ENCODE measurements around the gene CFLAR.
"Not testable (repeated sequence)": the region's sequence is repeated elsewhere in the genome, so short reads cannot be mapped to it uniquely, and the experiment has no call there.

CFLAR gene

DNA sequence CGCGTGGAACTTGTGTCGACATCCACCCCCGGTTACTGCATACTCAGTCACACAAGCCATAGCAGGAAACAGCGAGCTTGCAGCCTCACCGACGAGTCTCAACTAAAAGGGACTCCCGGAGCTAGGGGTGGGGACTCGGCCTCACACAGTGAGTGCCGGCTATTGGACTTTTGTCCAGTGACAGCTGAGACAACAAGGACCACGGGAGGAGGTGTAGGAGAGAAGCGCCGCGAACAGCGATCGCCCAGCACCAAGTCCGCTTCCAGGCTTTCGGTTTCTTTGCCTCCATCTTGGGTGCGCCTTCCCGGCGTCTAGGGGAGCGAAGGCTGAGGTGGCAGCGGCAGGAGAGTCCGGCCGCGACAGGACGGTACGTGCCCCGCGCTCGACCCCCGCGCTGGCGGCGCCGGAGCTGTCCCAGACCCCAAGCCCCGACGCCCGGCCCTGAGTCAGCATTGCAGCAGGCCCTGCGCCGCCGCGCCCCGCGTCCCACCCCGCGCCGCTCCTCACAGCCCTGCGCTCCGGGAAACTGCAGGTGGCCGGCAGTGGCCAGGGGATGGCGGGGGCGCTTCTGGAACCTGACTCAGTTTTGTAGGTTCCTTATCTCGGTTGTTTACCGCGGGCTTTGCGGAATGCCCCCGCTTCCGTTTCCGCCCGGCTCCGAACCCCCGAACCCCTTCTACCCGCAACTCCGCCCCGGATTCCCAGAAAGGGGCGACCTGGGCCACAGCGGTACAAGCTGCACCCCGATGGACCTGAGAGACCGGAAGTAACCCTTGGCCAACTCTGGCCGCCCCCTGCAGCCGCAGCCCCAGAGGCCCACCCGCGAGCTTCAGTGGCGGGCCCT, at the start of gene CFLAR:
Gene CFLAR, plus strand, starts transcription at position 50 of the 844 bp plus-strand sequence. CDS start 13,702 bp downstream, outside the sequence.
- peak; percentile 37 for DNase-seq

DNA sequence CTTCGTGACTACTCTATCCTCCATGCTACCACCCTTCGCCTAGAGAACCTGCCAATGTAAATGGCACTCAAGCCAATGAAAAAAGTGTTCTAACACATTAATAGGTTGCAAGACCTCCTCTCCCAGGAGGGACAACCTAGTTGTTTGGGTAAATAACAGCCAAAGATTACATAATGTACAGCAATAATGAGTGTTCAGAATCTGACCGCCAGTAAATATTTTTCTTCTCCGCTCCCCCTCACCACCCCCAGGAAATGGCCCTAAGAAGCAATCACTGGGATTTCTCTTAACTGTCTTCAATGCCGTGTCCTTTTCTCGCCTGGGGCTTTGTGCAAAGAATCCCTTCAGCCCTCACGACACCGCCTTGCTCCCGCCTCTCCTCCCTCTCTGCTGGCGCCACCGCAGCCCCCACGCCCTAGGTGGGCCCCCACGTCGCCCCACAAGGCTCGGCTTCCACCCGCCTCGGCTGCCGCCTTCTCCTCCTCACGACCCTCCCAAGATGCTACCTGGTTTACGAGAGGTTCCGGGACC, 45.0 kb upstream of the CFLAR start:
- DNase-seq = peak; percentile 6

GRCh38 chr2:201071479-201072200, 44.3 kb upstream of the CFLAR start, which contains the start of the genes HYCC2 and NDUFB3:
HYCC2 (minus strand) TSS chr2:201071671; CDS start chr2:201024009, 47,662 bp downstream.
NDUFB3 (plus strand) TSS chr2:201072001; CDS start chr2:201078883, 6,882 bp downstream.
- peak; percentile 88 for DNase-seq

DNA sequence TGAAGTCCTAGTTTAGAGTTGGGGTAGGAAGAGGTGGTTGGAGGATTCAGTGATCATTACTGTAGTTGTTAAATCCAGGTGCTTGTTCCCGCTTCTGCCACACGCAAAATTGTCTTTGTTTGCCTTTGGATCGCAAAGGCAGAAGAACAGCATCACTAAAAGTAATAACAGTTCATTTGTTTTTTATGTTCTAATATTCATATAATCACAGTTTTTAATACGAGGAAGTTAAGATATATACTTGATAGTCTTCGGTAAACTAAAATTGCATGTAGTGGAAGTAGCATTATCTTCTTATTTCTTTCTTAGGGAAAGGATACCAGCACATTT, 43.8 kb upstream of the CFLAR start:
- no peak for DNase-seq

DNA sequence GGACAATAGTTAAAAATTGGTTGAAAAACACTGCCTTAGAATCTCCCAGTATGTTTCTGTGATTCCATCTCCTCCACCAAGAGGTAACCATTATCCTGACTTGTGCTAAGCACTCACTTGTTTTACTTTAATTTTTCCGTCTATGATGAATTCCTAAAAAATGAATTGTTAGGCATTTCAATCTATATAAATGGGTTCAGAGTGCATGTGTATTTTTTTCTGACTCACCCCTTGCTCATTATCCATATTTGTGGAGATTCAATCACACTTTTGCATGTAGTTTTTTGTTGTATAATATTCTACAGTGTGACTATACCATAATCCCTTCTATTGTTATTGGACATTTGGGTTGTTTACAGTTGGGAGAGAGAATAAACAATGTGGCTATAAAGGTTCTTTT, 42.9 kb upstream of the CFLAR start:
- DNase-seq = no peak

- no peak for DNase-seq
Observed at GRCh38 chr2:201074996-201075395, 41.0 kb upstream of the CFLAR start.

DNA sequence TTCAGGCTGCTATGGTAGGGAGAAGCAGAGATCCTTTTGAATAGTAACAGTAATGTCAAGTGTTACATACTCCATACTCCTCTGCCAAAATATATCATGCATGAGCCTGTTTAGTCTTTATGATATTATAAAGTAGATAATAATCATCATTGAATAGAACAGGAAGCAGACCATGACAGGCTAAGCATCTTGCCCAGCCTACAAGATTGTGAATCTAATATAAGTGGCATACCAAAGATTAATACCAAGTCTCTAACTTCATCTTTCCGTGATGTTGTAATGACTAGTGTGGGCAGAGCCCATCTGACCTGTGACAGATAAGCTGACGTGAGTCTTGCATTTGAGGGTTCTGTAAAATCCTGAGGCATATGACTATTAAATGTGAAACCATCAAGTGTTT, 31.1 kb upstream of the CFLAR start:
- no peak for DNase-seq

GRCh38 chr2:201090574-201090973, 25.4 kb upstream of the CFLAR start:
- no peak for DNase-seq

- DNase-seq = no peak
Observed at GRCh38 chr2:201093573-201093972, 22.4 kb upstream of the CFLAR start.

- DNase-seq = no peak
Observed at GRCh38 chr2:201100497-201100896, 15.5 kb upstream of the CFLAR start.

GRCh38 chr2:201105759-201106158, 10.2 kb upstream of the CFLAR start:
- DNase-seq = no peak

- DNase-seq = no peak
Observed at GRCh38 chr2:201107624-201108023, 8.3 kb upstream of the CFLAR start.

GRCh38 chr2:201108341-201108740, 7.6 kb upstream of the CFLAR start:
- no peak for DNase-seq

GRCh38 chr2:201109186-201109585, 6.8 kb upstream of the CFLAR start:
- no peak for DNase-seq

DNA sequence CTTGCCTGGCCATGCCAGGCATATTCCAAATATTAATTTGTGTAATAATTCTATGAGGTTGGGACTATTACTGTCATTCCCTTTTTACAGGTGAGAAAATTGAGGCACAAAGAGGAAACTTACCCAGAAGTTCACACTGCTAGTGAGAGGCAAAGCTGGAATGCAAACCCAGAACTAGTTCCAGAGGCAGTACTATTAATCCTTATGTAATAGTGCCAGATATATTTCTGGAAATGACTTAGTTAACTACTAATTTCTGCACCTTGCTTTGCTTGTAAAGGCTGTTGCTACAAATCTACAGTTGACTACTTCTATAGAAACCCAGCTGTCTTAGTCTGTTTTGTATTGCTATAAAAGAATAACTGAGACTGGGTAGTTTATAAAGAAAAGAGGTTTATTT, 5.3 kb upstream of the CFLAR start:
- no peak for DNase-seq

- no peak for DNase-seq
Observed at GRCh38 chr2:201111096-201111495, 4.9 kb upstream of the CFLAR start.

DNA sequence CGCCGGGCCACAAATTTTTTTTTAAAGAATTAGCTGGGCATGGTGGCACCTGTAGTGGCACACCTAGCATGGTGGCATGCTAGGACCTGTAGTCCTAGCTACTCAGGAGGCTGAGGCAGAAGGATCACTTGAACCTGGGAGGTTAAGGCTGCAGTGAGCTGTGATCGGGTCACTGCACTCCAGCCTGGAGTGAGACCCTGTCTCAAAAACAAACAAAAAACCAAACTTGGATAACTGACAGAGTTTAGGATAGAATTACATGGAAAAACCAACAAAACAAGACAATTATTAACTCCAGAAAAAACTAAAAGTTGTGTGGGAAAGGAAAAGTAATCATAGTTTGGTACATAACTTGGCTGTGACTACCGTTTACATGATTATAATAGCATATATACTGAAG, 1.6 kb upstream of the CFLAR start:
- DNase-seq = no peak

DNA sequence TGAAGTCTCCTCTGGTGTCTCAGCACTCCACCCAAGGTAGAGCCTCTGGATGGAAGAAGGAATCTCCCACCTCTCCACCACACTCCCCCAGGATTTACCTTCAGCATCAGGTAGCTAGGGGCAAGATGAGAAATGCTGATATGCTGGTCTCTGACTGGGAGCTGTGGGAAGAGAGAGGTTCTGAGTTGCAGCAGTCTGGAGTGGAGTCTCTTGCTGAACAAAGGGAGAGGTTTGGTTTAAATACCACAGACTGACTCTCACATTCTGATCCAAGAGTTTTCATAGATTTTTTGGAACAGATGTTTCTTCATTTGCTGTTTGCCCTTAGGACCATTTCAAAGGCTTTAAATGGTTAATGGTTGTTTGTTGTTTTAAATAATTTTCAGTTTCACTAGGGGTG, 1.1 kb upstream of the CFLAR start:
- no peak for DNase-seq

DNA sequence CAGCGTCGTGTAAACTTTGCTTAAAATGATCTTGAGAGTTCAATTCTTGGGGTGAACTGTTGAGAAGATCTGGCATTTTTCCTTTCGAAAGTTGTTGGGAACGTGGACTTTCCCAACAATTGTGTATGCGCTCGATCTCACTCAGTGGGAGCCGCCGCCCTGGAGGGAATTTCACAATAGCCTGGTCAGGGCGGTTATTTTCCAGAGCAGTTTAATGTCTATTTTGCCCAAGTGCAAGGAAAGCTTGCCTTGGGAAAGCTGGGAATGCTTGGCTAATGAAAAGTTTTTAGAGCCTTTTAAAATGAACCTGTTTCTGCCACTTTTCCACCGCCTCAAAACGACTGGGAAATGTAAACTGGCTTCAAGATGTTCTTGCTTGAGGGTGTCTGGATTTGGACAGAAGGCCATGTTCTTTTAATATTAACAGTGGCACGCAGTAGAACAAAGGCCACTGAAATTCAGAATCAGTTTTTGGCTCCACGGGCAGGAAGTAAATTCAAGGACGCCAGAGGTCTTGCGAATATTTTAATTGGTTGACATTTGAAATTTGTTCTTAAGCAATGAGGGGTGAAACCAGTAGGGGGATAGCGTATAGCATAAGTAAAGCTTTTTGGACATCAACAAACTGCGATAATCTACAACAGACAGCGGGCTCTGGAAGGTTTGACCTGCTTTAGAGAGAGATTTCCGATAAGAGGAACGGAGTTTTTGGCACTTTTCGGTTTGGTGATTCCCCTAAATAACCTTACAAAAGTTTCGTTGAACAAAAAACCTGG, 1.2 kb downstream of the CFLAR start:
- DNase-seq = peak; percentile 55

- DNase-seq = not testable (repeated sequence)
Observed at GRCh38 chr2:201117735-201118094, 1.8 kb downstream of the CFLAR start.

DNA sequence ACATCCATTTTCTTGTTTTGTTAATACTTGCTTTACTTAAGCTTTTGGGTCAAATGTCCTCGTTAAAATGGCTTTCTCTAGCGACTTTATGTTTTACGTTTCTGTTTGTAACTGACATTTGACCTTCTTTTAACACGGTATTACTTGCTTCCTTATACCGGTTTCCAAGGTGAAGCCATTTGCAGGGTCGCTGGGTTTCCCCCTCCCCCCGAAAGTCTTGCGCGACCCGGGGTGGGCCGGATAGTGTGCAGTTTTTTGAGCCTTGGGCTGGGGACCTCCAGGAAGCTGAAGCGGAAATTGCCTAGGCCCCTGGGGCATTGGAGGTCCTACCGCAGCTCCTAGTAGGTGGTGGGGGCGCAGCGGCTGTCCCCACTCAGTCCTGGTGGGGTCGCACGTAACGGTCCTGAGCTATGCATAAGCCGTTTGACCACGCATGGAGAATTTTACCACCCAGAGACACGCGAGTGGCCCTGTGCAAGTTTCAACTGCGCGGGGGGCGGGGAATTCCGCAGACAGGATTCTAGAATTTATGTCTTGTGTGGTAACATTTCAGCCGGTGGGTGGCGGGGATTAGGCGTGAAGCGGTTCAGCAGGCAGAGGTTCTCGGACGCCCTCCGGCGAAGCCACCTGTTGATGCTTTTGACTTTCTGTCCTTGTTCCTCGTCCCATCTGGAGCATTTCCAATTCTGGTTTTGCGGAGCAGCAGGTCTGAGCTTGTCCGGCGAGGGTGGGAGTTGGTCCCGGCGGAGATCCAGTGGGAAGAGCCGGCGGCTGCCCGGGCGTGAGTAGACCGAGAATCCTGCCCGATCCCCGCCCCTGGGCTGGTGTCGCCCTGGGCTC, 2.4 kb downstream of the CFLAR start:
- peak; percentile 58 for DNase-seq

Measured in NCI-H2029 (cell line).